ENCODE measurements around the gene KCNMB2.
"Not testable (repeated sequence)": the region's sequence is repeated elsewhere in the genome, so short reads cannot be mapped to it uniquely, and the experiment has no call there.

Gene KCNMB2

GRCh38 chr3:178699810-178700209, 163.6 kb downstream of the KCNMB2 start:
- DNase-seq (ENCODE audit: low read depth) = no peak

GRCh38 chr3:178703268-178703975, 167.2 kb downstream of the KCNMB2 start:
- DNase-seq (ENCODE audit: low read depth) = no peak

GRCh38 chr3:178705925-178706324, 169.7 kb downstream of the KCNMB2 start:
- DNase-seq (ENCODE audit: low read depth) = no peak

- DNase-seq (ENCODE audit: low read depth) = no peak
These were observed 170.2 kb downstream of the KCNMB2 start for GRCh38 chr3:178706411-178706810.

- no peak for DNase-seq (ENCODE audit: low read depth)
These were observed 171.2 kb downstream of the KCNMB2 start for GRCh38 chr3:178707311-178708031.

GRCh38 chr3:178709051-178709450, 172.8 kb downstream of the KCNMB2 start:
- no peak for DNase-seq (ENCODE audit: low read depth)

- no peak for DNase-seq (ENCODE audit: low read depth)
These were observed 175.5 kb downstream of the KCNMB2 start for GRCh38 chr3:178711753-178712152.

GRCh38 chr3:178712247-178712646, 176.0 kb downstream of the KCNMB2 start:
- no peak for DNase-seq (ENCODE audit: low read depth)

GRCh38 chr3:178714925-178715832, 178.9 kb downstream of the KCNMB2 start:
- DNase-seq (ENCODE audit: low read depth) = no peak

- DNase-seq (ENCODE audit: low read depth) = no peak
These were observed 182.9 kb downstream of the KCNMB2 start for GRCh38 chr3:178718995-178719635.

GRCh38 chr3:178732824-178733223, 196.6 kb downstream of the KCNMB2 start:
- DNase-seq (ENCODE audit: low read depth) = no peak

GRCh38 chr3:178735032-178735674, 198.9 kb downstream of the KCNMB2 start:
- DNase-seq (ENCODE audit: low read depth) = no peak

- no peak for DNase-seq (ENCODE audit: low read depth)
These were observed 200.1 kb downstream of the KCNMB2 start for GRCh38 chr3:178736300-178736699.

- no peak for DNase-seq (ENCODE audit: low read depth)
These were observed 203.5 kb downstream of the KCNMB2 start for GRCh38 chr3:178739720-178740119.

GRCh38 chr3:178741020-178741419, 204.8 kb downstream of the KCNMB2 start:
- no peak for DNase-seq (ENCODE audit: low read depth)

- no peak for DNase-seq (ENCODE audit: low read depth)
These were observed 207.1 kb downstream of the KCNMB2 start for GRCh38 chr3:178743297-178743696.

GRCh38 chr3:178745861-178746655, 209.8 kb downstream of the KCNMB2 start:
- not testable (repeated sequence) for DNase-seq (ENCODE audit: low read depth)

- DNase-seq (ENCODE audit: low read depth) = no peak
These were observed 212.6 kb downstream of the KCNMB2 start for GRCh38 chr3:178748874-178749273.

- no peak for DNase-seq (ENCODE audit: low read depth)
These were observed 213.2 kb downstream of the KCNMB2 start for GRCh38 chr3:178749471-178749870.

GRCh38 chr3:178750639-178751300, 214.5 kb downstream of the KCNMB2 start:
- no peak for DNase-seq (ENCODE audit: low read depth)

Measured in stimulated activated CD8-positive, alpha-beta memory T cell treated with anti-CD3 and anti-CD28 coated beads, Interleukin-15, amount 100 ng/mL, for 1 hour (primary cell).